ENCODE data around the gene MTAP.

MTAP gene

DNA sequence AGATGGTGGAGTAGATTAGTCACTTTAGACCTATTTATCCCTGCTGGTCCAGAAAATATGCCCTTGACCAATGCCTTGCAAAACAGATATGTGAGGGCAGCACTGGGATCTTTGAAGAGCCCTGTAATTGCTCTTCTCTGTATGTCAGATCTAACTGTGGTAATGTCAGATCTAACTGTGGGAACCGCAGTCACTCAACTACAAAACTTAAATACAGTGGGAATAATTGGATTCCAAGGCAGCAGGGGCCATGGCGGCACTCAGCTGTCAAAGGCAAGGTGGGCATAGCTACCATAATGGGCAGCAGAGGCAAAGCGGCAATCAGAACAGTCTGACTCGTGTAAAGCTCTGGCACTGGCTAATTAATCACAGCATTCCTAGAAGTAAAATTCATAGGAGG lies 46.2 kb downstream of the MTAP start:
- no peak for DNase-seq (ENCODE audit: low read depth in 2 of 2, low spot score in 1 of 2)

DNA sequence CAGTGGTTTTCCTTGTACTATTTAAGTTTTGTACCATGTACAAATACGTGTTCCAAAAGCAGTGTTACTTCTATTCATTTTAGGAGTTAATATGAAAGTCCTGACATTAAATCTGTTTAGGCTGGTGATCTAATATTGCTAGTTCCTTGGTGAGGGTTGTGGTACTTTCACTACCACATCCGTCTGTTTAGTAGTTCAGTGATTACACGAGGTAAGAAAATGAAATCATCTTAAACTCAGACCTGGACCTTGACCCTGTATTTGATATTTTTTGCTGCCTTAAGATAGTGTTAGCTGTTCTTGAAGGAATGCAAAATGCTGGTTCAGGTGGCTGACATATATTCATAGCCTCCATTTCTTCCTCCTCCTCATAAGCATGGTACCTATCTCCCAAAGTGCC lies 50.3 kb downstream of the MTAP start:
- no peak for DNase-seq (ENCODE audit: low read depth in 2 of 2, low spot score in 1 of 2)

DNA sequence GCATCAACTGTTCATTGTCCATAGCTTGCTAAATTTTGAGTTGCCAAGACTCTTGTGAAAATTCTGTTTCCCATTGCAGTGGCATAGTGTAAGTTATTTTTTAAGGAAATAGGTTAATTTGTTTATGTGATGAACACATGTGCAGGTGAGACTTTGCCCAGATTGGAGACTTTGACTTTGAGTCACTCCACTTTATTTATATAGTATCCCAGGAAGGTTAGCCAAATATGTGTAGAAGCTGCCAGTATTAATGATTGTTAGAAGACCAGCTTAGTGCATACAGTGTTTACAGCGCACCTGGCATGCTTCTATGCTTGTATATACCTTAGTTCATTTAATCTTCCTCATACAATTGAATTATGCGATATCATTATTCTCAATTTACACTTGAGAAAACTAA lies 51.0 kb downstream of the MTAP start:
- DNase-seq (ENCODE audit: low read depth in 2 of 2, low spot score in 1 of 2) = no peak

DNA sequence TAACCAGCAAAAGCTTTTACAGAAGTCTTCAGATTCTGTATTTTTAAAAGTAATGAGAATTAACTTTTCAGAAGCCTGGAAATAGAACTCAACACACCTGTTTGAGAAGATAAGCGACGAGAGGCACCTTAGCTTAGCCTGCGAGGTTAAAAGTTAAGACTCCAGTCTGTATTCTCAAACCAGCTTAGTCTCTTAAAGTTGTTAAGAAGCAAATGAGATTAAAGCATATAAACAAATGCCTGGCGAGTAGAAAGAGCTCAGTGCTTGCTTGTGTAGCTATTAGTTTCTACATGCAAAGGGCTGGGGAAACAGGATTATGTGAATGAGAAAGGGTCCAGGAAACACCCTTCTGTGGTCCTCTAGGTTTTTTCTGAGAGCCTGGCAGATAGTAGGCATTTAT lies 51.7 kb downstream of the MTAP start:
- DNase-seq (ENCODE audit: low read depth in 2 of 2, low spot score in 1 of 2) = no peak

DNA sequence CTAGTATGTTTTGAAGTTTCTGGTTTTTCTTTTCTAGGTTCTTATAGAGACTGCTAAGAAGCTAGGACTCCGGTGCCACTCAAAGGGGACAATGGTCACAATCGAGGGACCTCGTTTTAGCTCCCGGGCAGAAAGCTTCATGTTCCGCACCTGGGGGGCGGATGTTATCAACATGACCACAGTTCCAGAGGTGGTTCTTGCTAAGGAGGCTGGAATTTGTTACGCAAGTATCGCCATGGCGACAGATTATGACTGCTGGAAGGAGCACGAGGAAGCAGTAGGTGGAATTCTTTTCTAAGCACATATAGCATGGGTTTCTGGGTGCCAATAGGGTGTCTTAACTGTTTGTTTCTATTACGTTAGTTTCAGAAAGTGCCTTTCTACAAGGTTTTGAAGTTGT lies 52.2 kb downstream of the MTAP start:
- no peak for DNase-seq (ENCODE audit: low read depth in 2 of 2, low spot score in 1 of 2)

DNA sequence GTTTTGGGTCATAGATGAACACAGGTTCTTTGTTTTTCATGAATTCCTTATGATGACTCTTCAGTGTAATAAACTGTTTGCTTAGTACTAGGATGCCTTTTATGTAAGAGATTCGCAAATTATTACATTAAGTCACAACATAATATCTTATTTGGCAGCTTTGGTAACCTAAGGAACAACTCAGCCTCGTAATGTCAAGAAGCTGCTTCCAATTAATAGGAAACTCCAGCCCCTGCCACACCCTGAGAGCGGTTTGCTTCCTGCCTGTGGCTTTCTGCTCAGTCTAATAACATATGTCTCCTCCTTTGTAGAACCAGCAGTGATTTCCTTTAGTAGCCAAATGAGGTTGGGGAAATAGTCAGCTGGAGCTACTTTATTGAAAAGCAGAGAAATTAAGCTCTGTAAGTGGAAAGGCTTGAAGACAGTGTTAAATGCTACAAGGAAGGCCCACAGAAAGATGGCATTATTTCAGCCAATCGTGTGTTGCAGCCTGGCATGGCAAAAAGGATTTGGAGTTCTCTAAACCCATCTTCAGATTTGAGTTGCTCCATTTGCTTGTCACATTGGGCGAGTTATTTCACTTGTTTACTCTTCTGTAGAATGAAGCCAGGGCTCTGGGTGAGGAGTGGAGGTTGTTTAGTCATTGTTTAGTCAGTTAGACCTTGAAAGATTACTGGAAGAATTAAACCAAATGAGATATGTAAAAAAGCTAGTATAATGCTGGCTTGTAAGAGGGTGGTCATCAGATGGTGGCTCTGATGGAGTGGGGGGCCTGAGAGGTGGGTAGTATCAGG lies 54.1 kb downstream of the MTAP start:
- DNase-seq (ENCODE audit: low read depth in 2 of 2, low spot score in 1 of 2) = no peak

DNA sequence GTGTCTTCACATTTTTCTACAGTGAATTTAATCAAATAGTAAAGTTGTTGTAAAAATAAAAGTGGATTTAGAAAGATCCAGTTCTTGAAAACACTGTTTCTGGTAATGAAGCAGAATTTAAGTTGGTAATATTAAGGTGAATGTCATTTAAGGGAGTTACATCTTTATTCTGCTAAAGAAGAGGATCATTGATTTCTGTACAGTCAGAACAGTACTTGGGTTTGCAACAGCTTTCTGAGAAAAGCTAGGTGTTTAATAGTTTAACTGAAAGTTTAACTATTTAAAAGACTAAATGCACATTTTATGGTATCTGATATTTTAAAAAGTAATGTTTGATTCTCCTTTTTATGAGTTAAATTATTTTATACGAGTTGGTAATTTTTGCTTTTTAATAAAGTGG lies 60.4 kb downstream of the MTAP start:
- DNase-seq (ENCODE audit: low read depth in 2 of 2, low spot score in 1 of 2) = no peak

DNA sequence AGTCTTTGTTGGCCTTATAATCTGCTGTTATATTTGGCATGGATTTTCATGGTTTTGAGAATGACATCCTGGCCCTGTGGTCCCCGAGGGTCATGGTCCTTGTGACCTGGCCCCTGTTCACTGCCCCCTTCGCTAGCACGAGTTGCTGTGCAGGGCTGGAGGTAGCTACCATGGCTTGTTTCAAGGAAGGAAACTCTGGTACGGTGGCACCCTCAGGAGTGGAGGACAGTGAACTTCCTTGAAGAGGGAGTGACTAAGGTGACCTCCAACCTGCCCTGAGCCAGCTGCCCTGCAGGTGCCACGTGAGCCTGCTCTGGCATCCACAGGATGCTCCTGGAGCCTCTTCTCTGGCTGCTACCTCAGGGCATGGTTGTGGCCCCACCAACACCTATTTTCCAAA lies 62.1 kb downstream of the MTAP start:
- DNase-seq (ENCODE audit: low read depth in 2 of 2, low spot score in 1 of 2) = no peak

DNA sequence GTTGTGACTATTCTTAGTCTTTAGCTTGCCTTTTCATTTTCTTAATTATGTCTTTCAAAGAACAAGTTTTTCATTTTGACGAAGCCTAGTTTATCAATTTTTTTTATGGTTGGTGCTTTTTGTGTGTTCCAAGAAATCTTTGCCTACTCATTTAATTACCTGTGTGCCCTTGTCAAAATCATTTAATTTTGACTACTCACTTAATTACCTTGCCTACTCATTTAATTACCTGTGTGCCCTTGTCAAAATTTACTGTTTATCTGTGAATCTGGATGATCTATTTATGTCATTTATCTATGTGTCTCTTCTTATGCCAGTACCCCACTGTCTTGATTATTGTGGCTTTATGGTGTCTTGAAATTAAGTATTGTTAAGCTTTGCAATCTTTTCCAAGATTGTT lies 63.9 kb downstream of the MTAP start:
- DNase-seq (ENCODE audit: low read depth in 2 of 2, low spot score in 1 of 2) = no peak

DNA sequence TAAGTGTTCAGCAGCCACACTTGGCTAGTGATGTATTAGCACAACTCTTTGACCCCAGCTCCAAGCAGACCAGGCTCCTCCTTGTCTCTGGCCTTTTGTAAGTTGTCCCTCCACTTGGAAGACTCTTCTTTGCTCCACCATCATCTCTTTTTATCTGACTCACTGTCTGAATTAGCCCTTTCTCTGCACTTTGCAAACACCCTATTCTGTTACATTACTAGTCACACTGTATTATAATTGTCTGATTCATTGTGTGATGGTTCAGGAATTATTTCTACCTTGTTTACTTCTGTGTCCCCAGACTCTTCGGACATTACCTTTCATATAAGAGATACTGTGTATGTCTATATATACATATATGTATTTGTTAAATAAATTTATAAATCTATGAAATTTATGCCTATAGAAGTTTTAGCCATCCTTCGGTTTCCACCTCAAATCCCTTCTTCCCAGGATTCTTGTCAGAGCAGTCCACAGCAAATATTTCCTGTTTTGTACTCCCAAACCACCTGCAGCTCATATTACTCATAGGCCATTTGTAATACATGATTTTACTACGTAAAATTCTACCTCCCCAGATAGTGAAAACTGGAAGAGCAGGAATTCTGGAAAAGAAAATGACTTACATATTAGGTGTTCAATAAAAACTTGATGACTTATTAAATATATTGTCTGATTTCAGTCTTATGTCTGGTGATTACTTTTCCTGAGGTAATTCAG lies 69.0 kb downstream of the MTAP start:
- no peak for DNase-seq (ENCODE audit: low read depth in 2 of 2, low spot score in 1 of 2)

DNA sequence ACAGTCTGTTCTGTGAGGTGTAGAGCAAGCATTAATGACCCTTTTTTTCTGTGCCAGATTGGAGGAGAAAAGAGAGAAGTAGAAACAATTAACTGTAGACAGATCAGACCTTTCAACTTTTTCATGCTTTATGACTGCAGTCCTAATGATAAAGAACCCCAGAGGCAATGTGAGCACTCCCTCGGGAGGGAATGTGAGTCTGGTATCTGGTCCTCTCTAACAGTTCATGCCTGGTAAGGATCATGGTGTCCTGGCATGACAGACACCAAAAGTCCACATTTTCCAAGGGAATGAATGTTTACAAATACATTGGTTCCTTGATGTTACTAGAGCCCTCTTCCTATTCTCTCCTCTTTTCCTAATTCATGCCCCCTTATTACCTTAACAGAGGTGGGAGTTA lies 70.3 kb downstream of the MTAP start:
- no peak for DNase-seq (ENCODE audit: low read depth in 2 of 2, low spot score in 1 of 2)

DNA sequence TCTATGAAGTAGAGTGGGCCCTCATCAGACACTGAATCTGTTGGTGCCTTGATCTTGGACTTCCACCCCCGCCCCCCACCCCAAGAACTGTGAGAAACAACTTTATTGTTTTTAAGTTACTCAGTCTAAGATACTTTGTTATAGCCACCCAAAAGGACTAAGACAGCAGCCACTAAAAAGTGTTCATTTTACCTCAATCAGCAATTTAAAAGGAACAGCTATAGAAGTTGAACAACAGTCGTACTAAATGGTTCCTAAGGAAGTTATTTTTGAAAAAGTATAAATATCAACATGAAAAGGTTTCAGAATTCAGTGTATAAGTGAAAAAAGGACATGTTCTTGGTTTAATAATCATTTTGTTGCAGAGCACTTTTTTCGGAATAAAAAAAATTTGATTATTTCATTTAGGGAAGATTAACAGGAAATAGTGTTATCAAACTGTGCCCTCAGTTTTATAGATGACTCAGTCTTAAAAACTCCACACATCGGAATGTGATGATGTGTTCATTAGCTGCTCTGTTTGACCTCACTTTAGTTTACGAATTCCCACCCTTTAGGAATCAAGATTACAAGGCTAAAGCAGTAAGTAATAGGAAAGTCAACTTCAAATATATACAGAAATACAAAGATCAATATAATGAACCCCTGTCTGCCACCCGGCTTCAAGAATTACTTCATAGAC lies 71.2 kb downstream of the MTAP start:
- DNase-seq (ENCODE audit: low read depth in 2 of 2, low spot score in 1 of 2) = no peak

DNA sequence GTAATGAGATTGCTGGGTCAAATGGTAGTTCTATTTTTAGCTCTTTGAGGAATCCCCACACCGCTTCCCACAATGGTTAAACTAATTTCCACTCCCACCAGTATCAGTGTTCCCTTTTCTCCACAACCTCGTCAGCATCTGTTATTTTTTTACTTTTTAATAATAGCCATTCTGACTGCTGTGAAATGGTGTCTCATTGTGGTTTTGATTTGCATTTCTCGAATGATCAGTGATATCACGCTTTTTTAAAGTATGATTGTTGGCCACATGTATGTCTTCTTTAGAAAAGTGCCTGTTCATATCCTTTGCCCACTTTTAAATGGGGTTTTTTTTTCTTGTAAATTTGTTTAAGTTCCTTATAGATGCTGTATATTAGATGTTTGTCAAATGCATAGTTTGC lies 73.5 kb downstream of the MTAP start:
- no peak for DNase-seq (ENCODE audit: low read depth in 2 of 2, low spot score in 1 of 2)

DNA sequence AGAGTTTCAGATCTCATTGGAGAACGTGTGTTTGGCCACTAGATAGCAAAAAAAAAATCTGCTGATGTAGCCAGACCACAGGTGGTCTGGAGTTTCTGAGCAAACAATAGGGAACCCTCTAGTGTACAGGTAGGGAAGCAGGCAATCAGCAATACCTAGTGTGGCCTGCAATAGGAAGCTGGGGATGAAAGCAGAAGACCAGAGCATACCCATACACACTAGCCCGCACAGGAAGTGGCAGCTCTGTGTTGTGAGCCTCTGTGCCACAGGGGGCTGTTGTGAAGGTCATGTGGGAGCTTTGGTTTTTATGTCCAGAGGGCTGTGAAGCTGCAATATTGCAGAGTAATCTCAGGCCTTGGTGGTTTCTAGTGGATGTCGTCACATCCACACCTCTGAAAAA lies 81.2 kb downstream of the MTAP start:
- no peak for DNase-seq (ENCODE audit: low read depth in 2 of 2, low spot score in 1 of 2)

DNA sequence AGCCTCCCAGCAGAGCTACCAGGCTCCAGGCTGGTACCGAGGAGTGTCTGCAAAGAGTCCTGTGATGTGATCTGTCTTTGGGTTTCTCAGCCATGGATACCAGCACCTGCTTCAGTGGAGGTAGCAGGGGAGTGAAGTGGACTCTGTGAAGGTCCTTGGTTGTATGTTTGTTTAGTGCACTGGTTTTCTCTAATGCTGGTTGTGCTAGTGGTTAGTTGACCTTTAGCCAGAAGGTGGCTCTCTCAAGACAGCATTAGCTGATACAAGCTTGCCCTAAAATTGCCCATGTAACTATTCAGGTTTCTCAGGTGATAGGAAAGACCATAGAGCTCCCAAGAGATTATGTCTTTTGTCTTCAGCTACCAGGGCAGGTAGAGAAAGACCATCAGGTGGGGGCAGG lies 87.2 kb downstream of the MTAP start:
- DNase-seq (ENCODE audit: low read depth in 2 of 2, low spot score in 1 of 2) = no peak

DNA sequence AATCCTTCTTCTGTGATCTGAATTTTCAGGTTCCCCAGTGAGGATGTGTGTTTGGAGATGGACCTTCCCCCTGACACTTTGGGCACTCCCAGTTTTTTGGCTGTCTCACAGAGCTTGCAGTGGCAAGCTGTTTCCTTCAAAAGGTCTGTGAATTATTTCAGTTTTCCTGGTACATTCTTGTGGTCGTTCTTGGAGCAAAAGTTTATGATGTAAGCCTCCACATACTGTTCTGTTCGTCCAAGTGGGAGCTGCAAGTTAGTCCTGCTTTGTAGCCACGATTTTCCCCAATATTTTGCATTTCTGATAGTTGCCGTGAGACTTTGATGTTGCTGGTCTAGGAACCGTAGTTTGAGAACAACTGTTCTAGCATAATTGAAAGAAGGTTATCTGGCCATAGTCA lies 88.3 kb downstream of the MTAP start:
- DNase-seq (ENCODE audit: low read depth in 2 of 2, low spot score in 1 of 2) = no peak

DNA sequence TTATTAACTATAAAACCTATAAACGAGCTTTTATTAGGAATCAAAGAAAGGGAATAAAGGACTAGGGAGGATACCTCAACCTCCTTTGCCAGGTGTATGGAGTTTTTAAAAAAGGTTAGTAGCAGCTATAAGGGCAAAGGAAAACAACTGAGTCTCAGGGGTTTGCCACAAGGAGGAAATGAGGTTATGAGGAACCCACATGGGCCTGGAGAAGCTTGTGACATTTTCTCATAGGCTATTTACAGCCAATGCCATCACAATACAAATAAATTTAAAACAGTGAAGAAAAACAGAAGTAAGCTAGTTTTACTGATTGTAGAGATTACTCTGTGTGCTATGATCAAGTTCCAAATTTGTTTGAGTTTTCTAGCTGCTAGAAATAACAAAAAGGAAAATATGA lies 99.1 kb downstream of the MTAP start:
- no peak for DNase-seq (ENCODE audit: low read depth in 2 of 2, low spot score in 1 of 2)

DNA sequence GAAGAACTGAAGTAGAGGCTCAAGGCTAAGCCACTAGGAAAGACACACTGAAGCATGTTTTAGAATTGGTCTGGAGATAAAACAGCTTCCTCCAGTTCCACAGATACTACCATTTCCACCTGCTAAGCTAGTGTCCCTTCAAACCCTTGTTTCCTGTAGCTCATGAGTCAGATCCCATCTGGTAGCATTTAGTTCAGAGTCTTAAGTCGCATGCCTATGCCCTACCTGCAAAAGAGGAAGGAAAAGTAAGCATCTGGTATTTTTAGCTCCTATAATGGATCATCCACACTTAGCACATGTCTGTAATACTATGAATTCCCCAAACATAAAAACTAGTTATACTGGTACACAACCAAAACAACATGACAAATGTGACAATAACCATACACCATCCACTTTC lies 99.7 kb downstream of the MTAP start:
- DNase-seq (ENCODE audit: low read depth in 2 of 2, low spot score in 1 of 2) = no peak

DNA sequence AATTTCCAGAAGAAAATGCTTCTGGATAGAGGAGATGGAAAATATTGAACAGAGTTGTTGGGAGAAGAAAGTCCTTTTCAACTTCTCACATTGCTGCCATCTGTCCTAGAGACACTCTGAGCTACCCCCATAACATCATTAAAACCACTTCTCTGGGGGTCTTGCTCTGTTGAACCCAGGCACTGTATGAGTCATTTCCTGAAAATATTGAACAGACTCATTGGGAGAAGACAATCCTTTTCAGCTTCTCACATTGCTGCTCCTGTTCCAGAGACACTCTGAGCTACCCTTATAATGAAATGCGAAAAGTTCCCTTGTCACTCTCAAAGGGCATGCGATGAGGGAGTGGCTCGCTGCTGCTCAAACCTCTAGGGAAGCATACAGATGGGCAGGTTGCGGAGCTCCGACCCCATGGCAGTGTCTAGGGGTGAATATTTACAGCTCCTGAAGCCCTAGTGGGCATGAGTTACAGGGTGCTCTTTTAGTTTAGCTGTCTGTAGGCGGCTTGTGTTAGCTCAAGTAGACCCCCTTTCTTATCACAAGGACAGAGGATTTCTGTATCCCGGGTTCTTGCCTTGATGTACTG lies 101.0 kb downstream of the MTAP start:
- DNase-seq (ENCODE audit: low read depth in 2 of 2, low spot score in 1 of 2) = no peak

DNA sequence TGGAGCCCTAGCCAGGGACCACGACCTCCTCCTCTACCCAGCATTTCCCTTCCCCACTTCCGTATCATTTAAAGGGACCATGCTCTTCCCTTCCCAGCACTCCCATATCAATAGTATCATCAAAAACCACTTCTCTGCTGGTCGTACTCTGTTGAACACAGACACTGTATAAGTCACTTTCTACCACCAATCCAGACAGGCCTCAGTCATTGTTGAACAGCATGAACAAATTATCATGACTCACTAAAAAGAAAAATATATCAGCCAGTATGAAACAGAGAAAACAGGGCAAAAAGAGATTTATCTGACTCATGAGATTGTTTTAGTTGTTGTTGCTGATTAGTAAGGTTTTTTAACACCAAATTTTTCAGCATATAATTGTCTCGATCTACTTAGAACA lies 101.9 kb downstream of the MTAP start:
- DNase-seq (ENCODE audit: low read depth in 2 of 2, low spot score in 1 of 2) = no peak

DNA sequence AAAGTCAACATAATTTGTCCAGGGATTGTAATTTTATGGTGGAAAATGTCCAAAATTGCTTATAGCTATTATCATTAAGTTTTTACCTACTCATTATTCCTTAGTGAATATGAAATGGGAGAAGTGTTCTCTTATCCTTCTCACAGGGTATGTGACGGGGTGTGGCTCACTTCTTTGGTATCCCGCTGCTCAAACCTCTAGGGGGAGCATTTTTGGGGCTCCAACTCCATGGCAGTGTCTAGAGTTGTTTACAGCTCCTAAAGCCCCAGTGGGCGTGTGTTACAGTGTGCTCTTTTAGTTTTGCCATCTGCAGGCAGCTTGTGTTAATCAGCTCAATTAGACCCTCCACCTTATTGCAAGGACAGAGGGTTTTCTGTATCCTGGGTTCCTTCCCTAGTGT lies 102.3 kb downstream of the MTAP start:
- DNase-seq (ENCODE audit: low read depth in 2 of 2, low spot score in 1 of 2) = no peak

DNA sequence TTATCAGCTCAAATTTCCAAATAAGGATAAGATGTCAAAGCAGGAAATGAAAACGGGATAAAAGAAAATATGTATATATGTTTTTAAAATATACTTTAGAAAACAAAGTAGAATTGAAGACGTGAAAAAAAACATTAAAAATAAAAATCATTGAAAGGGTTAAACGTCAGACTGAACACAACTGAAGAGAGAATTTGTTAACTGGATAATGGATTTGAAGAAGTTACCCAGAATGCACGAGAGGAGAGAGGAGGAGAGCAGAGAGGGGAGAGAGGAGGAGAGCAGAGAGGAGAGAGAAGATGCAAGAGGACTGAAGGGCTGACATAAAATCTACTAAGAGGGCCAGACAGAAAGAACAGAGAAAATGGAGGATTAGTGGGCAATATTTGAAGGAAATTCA lies 103.8 kb downstream of the MTAP start:
- DNase-seq (ENCODE audit: low read depth in 2 of 2, low spot score in 1 of 2) = no peak

All from stimulated activated CD8-positive, alpha-beta memory T cell treated with anti-CD3 and anti-CD28 coated beads, Interleukin-4, amount 100 ng/mL, for 4 hours (primary cell).